OCI-LY3 (cell line): Measurements from ENCODE around the gene GPC3.

Source experiments
- H2AFZ ChIP-seq: fragments of 200-600, 300-600 bp; shearing (Covaris generic); 2 replicates; pipeline ENCODE4 v1.6.0; 2014; ENCODE audit warnings: antibody characterized with exemption, low read depth, low read length
- H3K27ac ChIP-seq: fragments of 200-600, 300-600 bp; sonication (generic); 2 replicates; pipeline ENCODE4 v1.5.1; 2014; ENCODE audit warnings: mild to moderate bottlenecking, low read length, moderate library complexity, mixed read lengths
- H3K27me3 ChIP-seq: fragments of 200-600, 300-600 bp; sonication (generic); 2 replicates; pipeline ENCODE4 v1.6.1; 2014; ENCODE audit warnings: low read depth, low read length, mixed read lengths
- H3K36me3 ChIP-seq: fragments of 200-600, 300-600 bp; sonication (generic); replicated peaks from 2 replicates; pipeline ENCODE3; 2014; ENCODE audit warnings: low read depth, low read length, mixed read lengths
- H3K4me1 ChIP-seq: fragments of 300-600, 200-600 bp; sonication (generic); 2 replicates; pipeline ENCODE4 v1.6.1; 2014; ENCODE audit warnings: low read length, mixed read lengths
- H3K4me2 ChIP-seq: fragments of 200-600, 300-600 bp; sonication (generic); 2 replicates; pipeline ENCODE4 v1.6.1; 2014; ENCODE audit warnings: low read length, mixed read lengths
- H3K4me3 ChIP-seq: fragments of 300-600, 200-600 bp; sonication (generic); 2 replicates; pipeline ENCODE4 v1.5.1; 2014; ENCODE audit warnings: antibody characterized with exemption, mild to moderate bottlenecking, low read length, moderate library complexity
- H3K79me2 ChIP-seq: fragments of 300-600, 200-600 bp; shearing (Covaris generic); 2 replicates; pipeline ENCODE4 v1.6.1; 2014; ENCODE audit warnings: mild to moderate bottlenecking, low read length, mixed read lengths
- H3K9ac ChIP-seq: fragments of 300-600, 200-600 bp; shearing (Covaris generic); 2 replicates; pipeline ENCODE4 v1.6.0; 2014; ENCODE audit warnings: mild to moderate bottlenecking, low read length, moderate library complexity
- H3K9me3 ChIP-seq: fragments of 200-600, 300-600 bp; shearing (Covaris generic); 2 replicates; pipeline ENCODE4 v1.6.1; 2014; ENCODE audit warnings: low read length, mixed read lengths; ENCODE audit not compliant: insufficient read depth
- H4K20me1 ChIP-seq: fragments of 200-600, 300-600 bp; sonication (generic); 2 replicates; pipeline ENCODE4 v1.6.1; 2016; ENCODE audit warnings: low read length, mixed read lengths; ENCODE audit not compliant: insufficient read depth
- EZH2phosphoT487 ChIP-seq: fragments of 200-600 bp; shearing (Covaris generic); IDR thresholded peaks from 2 replicates; pipeline ENCODE4 v1.6.1; 2018; ENCODE audit warnings: antibody characterized with exemption, mixed run types, low read depth
- TF ChIP-seq, protein P1 (sequence below): fragments of 200-600, 300-600 bp; sonication (generic); IDR thresholded peaks from 2 replicates; pipeline ENCODE4 v1.5.1; 2014; ENCODE audit warnings: antibody characterized with exemption, low read length, low read depth

The GPC3 gene

DNA sequence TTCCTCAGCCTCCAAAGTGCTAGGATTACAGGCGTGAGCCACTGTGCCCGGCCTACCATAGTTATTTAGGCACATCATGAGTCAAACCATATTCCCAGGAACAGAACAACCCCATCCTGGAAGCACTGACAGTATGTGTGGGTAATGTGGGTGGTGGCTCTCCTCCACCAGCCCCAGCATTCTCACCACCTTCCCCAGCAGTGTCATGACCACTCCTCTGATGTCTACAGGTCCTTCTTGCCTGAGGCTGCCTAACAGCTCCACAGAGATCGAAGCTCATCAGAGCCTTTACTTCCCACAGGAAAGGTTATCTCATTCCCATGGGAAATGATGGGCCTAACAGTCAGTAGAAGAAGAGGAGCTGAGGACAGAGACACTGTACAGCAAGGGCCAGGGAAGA, 440.6 kb downstream of the GPC3 start:
- no peak overlapping the region for H3K4me3 ChIP-seq
- H3K27ac ChIP-seq = no peak overlapping the region
- no peaks in the 10 kb centered on the region for H3K9me3 ChIP-seq
- no peaks in the 10 kb centered on the region for H3K4me1 ChIP-seq
- TF ChIP-seq, protein P1, sequence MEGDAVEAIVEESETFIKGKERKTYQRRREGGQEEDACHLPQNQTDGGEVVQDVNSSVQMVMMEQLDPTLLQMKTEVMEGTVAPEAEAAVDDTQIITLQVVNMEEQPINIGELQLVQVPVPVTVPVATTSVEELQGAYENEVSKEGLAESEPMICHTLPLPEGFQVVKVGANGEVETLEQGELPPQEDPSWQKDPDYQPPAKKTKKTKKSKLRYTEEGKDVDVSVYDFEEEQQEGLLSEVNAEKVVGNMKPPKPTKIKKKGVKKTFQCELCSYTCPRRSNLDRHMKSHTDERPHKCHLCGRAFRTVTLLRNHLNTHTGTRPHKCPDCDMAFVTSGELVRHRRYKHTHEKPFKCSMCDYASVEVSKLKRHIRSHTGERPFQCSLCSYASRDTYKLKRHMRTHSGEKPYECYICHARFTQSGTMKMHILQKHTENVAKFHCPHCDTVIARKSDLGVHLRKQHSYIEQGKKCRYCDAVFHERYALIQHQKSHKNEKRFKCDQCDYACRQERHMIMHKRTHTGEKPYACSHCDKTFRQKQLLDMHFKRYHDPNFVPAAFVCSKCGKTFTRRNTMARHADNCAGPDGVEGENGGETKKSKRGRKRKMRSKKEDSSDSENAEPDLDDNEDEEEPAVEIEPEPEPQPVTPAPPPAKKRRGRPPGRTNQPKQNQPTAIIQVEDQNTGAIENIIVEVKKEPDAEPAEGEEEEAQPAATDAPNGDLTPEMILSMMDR = no peak
- TF ChIP-seq EZH2phosphoT487 = no peak
- no peak overlapping the region for H2AFZ ChIP-seq
- H3K79me2 ChIP-seq = no peaks in the 10 kb centered on the region
- no peaks in the 10 kb centered on the region for H4K20me1 ChIP-seq
- H3K27me3 ChIP-seq = no peaks in the 10 kb centered on the region
- no peak overlapping the region for H3K9ac ChIP-seq
- H3K4me2 ChIP-seq = no peak overlapping the region
- H3K36me3 ChIP-seq = no peaks in the 10 kb centered on the region

DNA sequence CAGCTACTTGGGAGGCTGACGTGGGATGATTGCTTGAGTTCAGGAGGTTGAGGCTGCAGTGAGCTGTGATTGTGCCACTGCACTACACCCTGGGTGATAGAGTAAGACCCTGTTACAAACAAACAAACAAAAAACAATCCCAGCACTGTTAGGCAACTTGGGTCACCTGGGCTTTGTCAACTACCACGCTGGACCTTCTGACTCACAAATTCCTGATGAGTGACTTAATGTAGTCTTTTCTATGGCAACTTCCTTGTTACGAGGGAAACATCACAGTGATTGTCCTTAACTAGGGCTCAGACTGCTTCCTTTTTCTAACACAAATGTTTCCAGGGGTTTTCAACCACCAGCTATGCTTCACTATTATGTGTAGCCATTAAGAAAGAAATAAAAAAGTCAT, 441.3 kb downstream of the GPC3 start:
- Histone ChIP-seq H3K36me3 (no peaks in the 10 kb centered on the region), H3K9ac (no peak overlapping the region), H3K4me3 (no peak overlapping the region), H3K27ac (no peak overlapping the region), H3K79me2 (no peaks in the 10 kb centered on the region), H4K20me1 (no peaks in the 10 kb centered on the region), H3K9me3 (no peaks in the 10 kb centered on the region), H3K27me3 (no peaks in the 10 kb centered on the region), H3K4me1 (no peaks in the 10 kb centered on the region), H2AFZ (no peak overlapping the region), H3K4me2 (no peak overlapping the region)
- TF ChIP-seq, protein P1 = no peak
- no peak for TF ChIP-seq EZH2phosphoT487

DNA sequence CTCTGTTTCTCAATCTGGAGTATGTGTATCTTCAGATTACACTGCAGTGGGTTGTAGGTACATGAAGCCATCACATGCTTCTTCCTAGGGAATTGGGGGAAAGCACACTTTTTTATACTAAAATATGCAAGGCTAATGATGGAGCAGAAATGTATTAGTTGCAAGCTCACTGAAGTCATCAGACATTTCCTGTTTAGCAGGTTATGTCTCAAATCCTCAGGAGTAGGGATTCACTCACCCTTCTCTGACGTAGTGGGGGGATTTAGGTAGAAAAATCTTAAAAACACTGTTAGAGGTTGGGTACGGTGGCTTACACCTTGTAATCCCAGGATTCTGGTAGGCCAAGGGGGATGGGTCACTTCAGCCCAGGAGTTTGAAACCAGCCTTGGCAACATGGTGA, 441.7 kb downstream of the GPC3 start:
- Histone ChIP-seq H3K4me3 (no peak overlapping the region), H3K27me3 (no peaks in the 10 kb centered on the region), H3K4me2 (no peak overlapping the region), H3K79me2 (no peaks in the 10 kb centered on the region), H2AFZ (no peak overlapping the region), H3K4me1 (no peaks in the 10 kb centered on the region), H3K27ac (no peak overlapping the region), H3K9ac (no peak overlapping the region), H3K36me3 (no peaks in the 10 kb centered on the region), H4K20me1 (no peaks in the 10 kb centered on the region), H3K9me3 (no peaks in the 10 kb centered on the region)
- TF ChIP-seq, protein P1 = no peak
- TF ChIP-seq EZH2phosphoT487 = no peak

DNA sequence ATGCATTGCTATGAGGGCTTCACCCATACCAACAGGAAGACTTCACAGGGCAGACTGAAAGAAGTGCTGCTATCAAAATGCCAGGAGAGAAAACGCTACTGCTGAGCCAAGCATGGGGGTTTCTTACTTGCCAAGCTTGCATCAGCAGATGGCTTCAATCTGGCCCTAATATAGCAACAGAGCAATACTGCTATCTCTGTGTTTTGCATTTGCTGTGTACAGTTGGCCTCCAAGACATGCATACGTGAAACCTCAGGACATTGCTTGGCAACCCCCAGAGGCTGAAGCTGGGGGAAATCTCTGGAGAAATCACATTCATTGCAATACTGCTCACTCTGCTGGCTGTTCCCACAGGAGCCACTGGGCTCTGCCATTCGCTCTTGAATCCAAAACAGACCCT, 442.9 kb downstream of the GPC3 start:
- H3K4me3 ChIP-seq = no peak overlapping the region
- no peaks in the 10 kb centered on the region for H3K27me3 ChIP-seq
- TF ChIP-seq, protein P1 = no peak
- TF ChIP-seq EZH2phosphoT487 = no peak
- H3K9ac ChIP-seq = no peak overlapping the region
- H3K9me3 ChIP-seq = no peaks in the 10 kb centered on the region
- no peak overlapping the region for H2AFZ ChIP-seq
- no peaks in the 10 kb centered on the region for H4K20me1 ChIP-seq
- H3K4me1 ChIP-seq = no peaks in the 10 kb centered on the region
- no peaks in the 10 kb centered on the region for H3K79me2 ChIP-seq
- H3K4me2 ChIP-seq = no peak overlapping the region
- H3K27ac ChIP-seq = no peak overlapping the region
- H3K36me3 ChIP-seq = no peaks in the 10 kb centered on the region
